IMR-90 (cell line): Measurements from ENCODE around the gene ZNF692. TPM values are rescaled to one million over a fixed set of nuclear protein-coding genes. Genes with fewer than 3 reads are reported as not detected.

Source experiments
- ATAC-seq: fragments of 200-7000 bp; cut with Tn5 transposase; 2 replicates; pipeline ENCODE4 v1.9.1; 2020; ENCODE audit warnings: low read depth, mild to moderate bottlenecking, moderate library complexity
- BruUV-seq: library from RNA; stranded (reverse); fragments of 400-500 nt; replicated peaks from 2 replicates; lab custom pipeline; 2021; lab: Mats Ljungman, UMichigan
- CTCF ChIA-PET: fragments of 300-600 bp; formaldehyde crosslinking; extraction: SDS; loops from one replicate; lab custom pipeline; 2021; ENCODE audit warnings: antibody characterized with exemption; lab: Yijun Ruan, JAX
- POLR2A ChIA-PET: fragments of 300-600 bp; sonication (Branson Sonifier 250); formaldehyde crosslinking; loops from one replicate; lab custom pipeline; 2022; ENCODE audit warnings: antibody characterized with exemption; ENCODE audit not compliant: unreplicated experiment; lab: Charles Lee
- DNase-seq: peaks from one replicate; pipeline ENCODE4 v3.0.0; 2013
- H2AFZ ChIP-seq: replicated peaks from 2 replicates; pipeline ENCODE3; 2013; ENCODE audit warnings: low read length, mild to moderate bottlenecking; ENCODE audit not compliant: poor library complexity
- H2AK5ac ChIP-seq: 2 replicates; pipeline ENCODE4 v1.6.1; 2013; ENCODE audit warnings: low read depth, low read length, inconsistent platforms
- H2AK9ac ChIP-seq: replicated peaks from 2 replicates; pipeline ENCODE3; 2013; ENCODE audit warnings: mild to moderate bottlenecking, low read depth, low read length, moderate library complexity; ENCODE audit not compliant: poor library complexity
- H2BK120ac ChIP-seq: 2 replicates; pipeline ENCODE4 v1.6.1; 2013; ENCODE audit warnings: low read depth, low read length, inconsistent platforms
- H2BK15ac ChIP-seq: 3 replicates; pipeline ENCODE4 v1.6.1; 2013; ENCODE audit warnings: low read depth, low read length, inconsistent platforms
- H2BK20ac ChIP-seq: 2 replicates; pipeline ENCODE4 v1.6.1; 2013; ENCODE audit warnings: low read depth, mild to moderate bottlenecking, inconsistent platforms, low read length, moderate library complexity
- H2BK5ac ChIP-seq: 2 replicates; pipeline ENCODE4 v1.6.1; 2013; ENCODE audit warnings: mild to moderate bottlenecking, low read depth, low read length, inconsistent platforms; ENCODE audit not compliant: poor library complexity, severe bottlenecking
- H3K14ac ChIP-seq: replicated peaks from 2 replicates; pipeline ENCODE4 v1.6.1; 2013; ENCODE audit warnings: low read depth, low read length, inconsistent platforms
- H3K18ac ChIP-seq: 2 replicates; pipeline ENCODE4 v1.6.1; 2013; ENCODE audit warnings: low read depth, low read length, control low read depth
- H3K23ac ChIP-seq: 2 replicates; pipeline ENCODE4 v1.6.1; 2013; ENCODE audit warnings: low read depth, low read length, inconsistent platforms
- H3K27ac ChIP-seq: 2 replicates; pipeline ENCODE4 v1.5.1; 2013; ENCODE audit warnings: mild to moderate bottlenecking, control low read depth, low read length; ENCODE audit not compliant: insufficient read depth
- H3K27me3 ChIP-seq: 2 replicates; pipeline ENCODE4 v1.6.1; 2013; ENCODE audit warnings: low read length; ENCODE audit not compliant: control insufficient read depth, insufficient read depth
- H3K36me3 ChIP-seq: 2 replicates; pipeline ENCODE4 v1.6.1; 2013; ENCODE audit warnings: low read length, mixed read lengths; ENCODE audit not compliant: control insufficient read depth, insufficient read depth
- H3K4ac ChIP-seq: 2 replicates; pipeline ENCODE4 v1.6.1; 2013; ENCODE audit warnings: low read depth, low read length, inconsistent platforms
- H3K4me1 ChIP-seq: 2 replicates; pipeline ENCODE4 v1.6.1; 2013; ENCODE audit warnings: low read length, mixed read lengths; ENCODE audit not compliant: control insufficient read depth, insufficient read depth
- H3K4me2 ChIP-seq: 2 replicates; pipeline ENCODE4 v1.6.1; 2013; ENCODE audit warnings: low read depth, mild to moderate bottlenecking, control low read depth, low read length, moderate library complexity
- H3K4me3 ChIP-seq: 2 replicates; pipeline ENCODE4 v1.5.1; 2013; ENCODE audit warnings: low read depth, mild to moderate bottlenecking, control low read depth, low read length, moderate library complexity; ENCODE audit not compliant: insufficient read depth
- H3K56ac ChIP-seq: 2 replicates; pipeline ENCODE4 v1.6.1; 2013; ENCODE audit warnings: low read length, inconsistent platforms; ENCODE audit not compliant: insufficient read depth; ENCODE audit errors: extremely low read depth
- H3K79me1 ChIP-seq, 2 experiments: 2 replicates each; pipeline ENCODE4 v1.6.1; 2013; ENCODE audit warnings: low read length in 2 of 2, inconsistent platforms in 1 of 2, low read depth in 1 of 2
- H3K9ac ChIP-seq: 2 replicates; pipeline ENCODE4 v1.6.1; 2013; ENCODE audit warnings: low read depth, low read length, control low read depth
- H3K9me1 ChIP-seq: 2 replicates; pipeline ENCODE4 v1.6.1; 2013; ENCODE audit warnings: low read length, inconsistent platforms; ENCODE audit not compliant: insufficient read depth
- H3K9me3 ChIP-seq: 2 replicates; pipeline ENCODE4 v1.6.1; 2013; ENCODE audit warnings: low read length; ENCODE audit not compliant: control insufficient read depth, insufficient read depth
- H4K20me1 ChIP-seq: 2 replicates; pipeline ENCODE4 v1.6.1; 2013; ENCODE audit warnings: low read length, inconsistent platforms; ENCODE audit not compliant: insufficient read depth
- H4K5ac ChIP-seq: 2 replicates; pipeline ENCODE4 v1.6.1; 2013; ENCODE audit warnings: mild to moderate bottlenecking, low read depth, low read length, control low read depth
- H4K8ac ChIP-seq, 2 experiments: 2 replicates each; pipeline ENCODE4 v1.6.1; 2013; ENCODE audit warnings: low read depth in 2 of 2, low read length in 2 of 2, control low read depth in 1 of 2, inconsistent platforms in 1 of 2
- H4K91ac ChIP-seq: 2 replicates; pipeline ENCODE4 v1.6.1; 2013; ENCODE audit warnings: low read depth, low read length, inconsistent platforms; ENCODE audit not compliant: insufficient read depth
- BHLHE40 ChIP-seq: fragments of 150-350 bp; IDR thresholded peaks from 2 replicates; pipeline ENCODE4 v1.6.1; 2016; ENCODE audit warnings: mild to moderate bottlenecking, low read depth, low read length
- CEBPB ChIP-seq: IDR thresholded peaks from 2 replicates; pipeline ENCODE4 v1.6.1; 2012; ENCODE audit warnings: low read depth, low read length, improper control_type of control experiment
- FOS ChIP-seq: fragments of 150-350 bp; IDR thresholded peaks from 2 replicates; pipeline ENCODE4 v1.6.1; 2016; ENCODE audit warnings: low read depth, low read length
- MAFK ChIP-seq: IDR thresholded peaks from 2 replicates; pipeline ENCODE4 v1.6.1; 2012; ENCODE audit warnings: low read depth, low read length, improper control_type of control experiment
- RFX5 ChIP-seq: IDR thresholded peaks from 2 replicates; pipeline ENCODE4 v1.8.0; 2012; ENCODE audit warnings: low read depth, mild to moderate bottlenecking, low read length, moderate library complexity
- WGBS, 2 experiments: methylation state at CpG; one replicate each; pipeline versions ENCODE4 v1.1.5 to v1.1.7; 2013; ENCODE audit warnings: missing lambda C conversion rate in 2 of 2; ENCODE audit not compliant: insufficient read length in 1 of 2; ENCODE audit errors: extremely low coverage in 2 of 2; 5-methylcytosine and 5-hydroxymethylcytosine counted together
- dilution Hi-C: fragments of 300-500 bp; cut with HindIII; formaldehyde crosslinking; loops from one replicate; pipeline ENCODE4 v1.14.3; 2018; ENCODE audit warnings: low sequenced_read_pairs; ENCODE audit not compliant: unreplicated experiment
- in situ Hi-C: fragments of 300-500 bp; cut with MboI; formaldehyde crosslinking; loops from 3 replicates; pipeline ENCODE4 v1.14.3; 2019; ENCODE audit warnings: low sequenced_read_pairs, inconsistent platforms, mixed read lengths
- intact Hi-C: fragments of 100-400 bp; cut with micrococcal nuclease; formaldehyde crosslinking; loops from 2 replicates; pipeline ENCODE4 v1.10.0; 2022
- polyA plus RNA-seq, 3 experiments: library from polyadenylated mRNA; depleted of rRNA; stranded (reverse); fragments of >200 nt; gene quantifications; 2 replicates each; pipeline ENCODE4 v1.2.3, GENCODE V29; 2012; ENCODE audit warnings: low replicate concordance in 1 of 3
- total RNA-seq: library from RNA; depleted of rRNA; stranded (reverse); fragments of >200 nt; gene quantifications from 2 replicates; pipeline ENCODE4 v1.2.3, GENCODE V29; 2012

The ZNF692 gene
- total and polyA plus RNA-seq, 2 of the 4 experiments (the other 2 are of a cell fraction) = 7.3 to 50.4 TPM

- Histone ChIP-seq H3K18ac (no peak overlapping the region), H3K4me2 (no peak overlapping the region), H3K14ac (no peak overlapping the region), H3K79me1 (no peaks in the 10 kb centered on the region), H3K56ac (no peak overlapping the region), H3K4me1 (no peaks in the 10 kb centered on the region), H3K36me3 (no peaks in the 10 kb centered on the region), H2BK5ac (no peak overlapping the region), H3K9me1 (peaks cover 5% of the 10 kb centered on the region; the same call in 1 of the 2 replicates), H3K23ac (no peak overlapping the region), H4K91ac (no peak overlapping the region), H3K27ac (no peak overlapping the region), H4K20me1 (no peaks in the 10 kb centered on the region), H2BK15ac (no peak overlapping the region), H3K4ac (no peak overlapping the region), H3K27me3 (no peaks in the 10 kb centered on the region; the same call in 1 of the 2 replicates), H2BK20ac (no peak overlapping the region), H3K4me3 (no peak overlapping the region), H3K9ac (no peak overlapping the region), H4K8ac (no peak overlapping the region), H2BK120ac (no peak overlapping the region), H2AFZ (no peak overlapping the region), H4K5ac (no peak overlapping the region), H3K9me3 (no peaks in the 10 kb centered on the region), H2AK9ac (no peak overlapping the region), H2AK5ac (no peak overlapping the region)
- ChIA-PET POLR2A (no interaction called here), CTCF (no interaction called here)
- DNase-seq (peak; percentile 48), ATAC-seq (peak; percentile 49; the same call in 1 of the 2 replicates)
- intact Hi-C loops = no loop called here
- TF ChIP-seq MAFK = no peak
- TF ChIP-seq FOS = no peak
- no peak for TF ChIP-seq BHLHE40
- no peak for TF ChIP-seq CEBPB
- no peak for TF ChIP-seq RFX5
- BruUV-seq = no TSS peak
- dilution Hi-C loops = no loop called here
- WGBS, 2 experiments = no CpG with 5 or more reads among the region's 1 CpG
- in situ Hi-C loops = no loop called here
Measured at GRCh38 chr1:248886237-248886895, 27.5 kb upstream of the ZNF692 start.
